ENCODE measurements around the gene TMEM269. TPM values are rescaled to one million over a fixed set of nuclear protein-coding genes. Genes with fewer than 3 reads are reported as not detected.

TMEM269 gene
- total and polyA plus RNA-seq, 10 of the 15 experiments (the other 5 are each of a cell fraction or from before 2014, with no cell fraction given) = 0.02 to 0.26 (median 0.06) TPM; not detected in 2

DNA sequence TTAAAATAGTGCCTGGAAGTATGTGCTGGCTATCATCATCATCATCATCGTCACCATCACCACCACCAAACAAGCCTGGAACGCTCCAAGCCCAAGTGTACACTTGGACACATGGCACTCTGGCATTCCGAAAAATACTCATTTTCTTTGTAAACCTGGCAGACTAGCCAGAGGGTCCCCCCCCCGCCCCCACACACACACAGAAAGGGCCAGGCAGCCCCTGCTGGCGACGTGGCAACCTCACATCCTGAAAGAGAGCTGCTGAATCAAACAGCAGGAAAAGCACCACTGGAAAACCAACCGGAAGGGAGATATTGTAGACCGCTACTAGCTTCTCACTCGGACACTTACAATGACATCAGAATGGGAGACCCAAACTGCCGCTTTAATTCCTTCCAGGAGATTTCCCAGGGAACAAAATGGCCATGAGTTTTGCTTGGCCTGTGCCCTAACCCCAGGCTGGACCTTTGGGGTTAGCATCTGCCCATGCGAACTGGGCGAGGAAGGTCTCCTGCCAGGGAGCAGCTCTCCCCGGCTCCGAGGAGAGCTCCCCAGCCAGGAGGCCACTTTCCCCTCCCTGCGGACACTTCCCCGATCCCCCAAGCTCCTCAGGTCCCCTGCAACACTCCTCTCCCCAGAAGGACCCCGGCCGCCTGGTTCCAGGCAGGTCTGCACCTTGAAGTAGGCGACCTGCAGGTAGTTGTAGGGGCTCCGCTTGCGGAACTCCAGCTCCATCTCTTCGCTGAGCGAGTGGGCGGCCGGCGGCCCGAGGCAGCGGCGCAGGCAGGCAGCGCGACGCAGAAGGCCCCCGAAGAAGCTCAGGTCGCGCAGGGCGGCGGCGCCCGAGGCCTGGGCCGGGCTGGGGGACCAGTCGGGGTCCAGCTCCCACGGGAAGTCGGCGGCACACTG lies 18.7 kb upstream of the TMEM269 start:
- in situ Hi-C loops (cut with MboI) = no loop called here
- CTCF ChIA-PET = interaction anchor here (0.7 to 3.5 kb wide), 17 partner anchors 8 to 432 kb away, joined by 3 to 21 read pairs (median 4); partner anchors contain the start of gene ZNF691
- BruUV-seq (replicated peaks) = no TSS peak
- TF ChIP-seq PAX5 (IDR thresholded peaks at IDR 0.05; ENCODE audit: borderline replicate concordance, low read depth, low read length) = 0 out of 2 replicates have a peak, but pooled peaks have one; percentile 12
- no peak for TF ChIP-seq SUPT20H (IDR thresholded peaks at IDR 0.05; ENCODE audit: borderline replicate concordance, control insufficient read depth, low read depth, low read length)
- TF ChIP-seq, protein P1, sequence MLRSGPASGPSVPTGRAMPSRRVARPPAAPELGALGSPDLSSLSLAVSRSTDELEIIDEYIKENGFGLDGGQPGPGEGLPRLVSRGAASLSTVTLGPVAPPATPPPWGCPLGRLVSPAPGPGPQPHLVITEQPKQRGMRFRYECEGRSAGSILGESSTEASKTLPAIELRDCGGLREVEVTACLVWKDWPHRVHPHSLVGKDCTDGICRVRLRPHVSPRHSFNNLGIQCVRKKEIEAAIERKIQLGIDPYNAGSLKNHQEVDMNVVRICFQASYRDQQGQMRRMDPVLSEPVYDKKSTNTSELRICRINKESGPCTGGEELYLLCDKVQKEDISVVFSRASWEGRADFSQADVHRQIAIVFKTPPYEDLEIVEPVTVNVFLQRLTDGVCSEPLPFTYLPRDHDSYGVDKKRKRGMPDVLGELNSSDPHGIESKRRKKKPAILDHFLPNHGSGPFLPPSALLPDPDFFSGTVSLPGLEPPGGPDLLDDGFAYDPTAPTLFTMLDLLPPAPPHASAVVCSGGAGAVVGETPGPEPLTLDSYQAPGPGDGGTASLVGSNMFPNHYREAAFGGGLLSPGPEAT (IDR thresholded peaks at IDR 0.05; ENCODE audit: low read depth) = 0 out of 2 replicates have a peak, but pooled peaks have one; percentile 27
- peak; percentile 48; the same call in 1 of the 2 replicates for TF ChIP-seq EED (IDR thresholded peaks at IDR 0.05; ENCODE audit: low read depth)
- TF ChIP-seq RBBP5 (conservative IDR thresholded peaks at IDR 0.05) = no peak
- TF ChIP-seq YY1 (IDR thresholded peaks at IDR 0.05; ENCODE audit: low read depth, low read length) = 0 out of 2 replicates have a peak, but pooled peaks have one; percentile 15
- no peak for TF ChIP-seq HDGF (IDR thresholded peaks at IDR 0.05)
- no peak for TF ChIP-seq MYB (IDR thresholded peaks at IDR 0.05; ENCODE audit: borderline replicate concordance, low read depth, low read length)
- TF ChIP-seq NR2C1 (IDR thresholded peaks at IDR 0.05) = no peak
- TF ChIP-seq RB1 (IDR thresholded peaks at IDR 0.05; ENCODE audit: borderline replicate concordance) = 0 out of 2 replicates have a peak, but pooled peaks have one; percentile 27
- TF ChIP-seq ZNF207 (IDR thresholded peaks at IDR 0.05; ENCODE audit: borderline replicate concordance) = no peak
- TF ChIP-seq BRCA1 (IDR thresholded peaks at IDR 0.05; ENCODE audit: low read depth, low read length) = no peak
- no peak for TF ChIP-seq BMI1 (IDR thresholded peaks at IDR 0.05; ENCODE audit: borderline replicate concordance)
- TF ChIP-seq CHD2 (IDR thresholded peaks at IDR 0.05; ENCODE audit: borderline replicate concordance, low read depth, low read length) = no peak
- TF ChIP-seq, protein P2, sequence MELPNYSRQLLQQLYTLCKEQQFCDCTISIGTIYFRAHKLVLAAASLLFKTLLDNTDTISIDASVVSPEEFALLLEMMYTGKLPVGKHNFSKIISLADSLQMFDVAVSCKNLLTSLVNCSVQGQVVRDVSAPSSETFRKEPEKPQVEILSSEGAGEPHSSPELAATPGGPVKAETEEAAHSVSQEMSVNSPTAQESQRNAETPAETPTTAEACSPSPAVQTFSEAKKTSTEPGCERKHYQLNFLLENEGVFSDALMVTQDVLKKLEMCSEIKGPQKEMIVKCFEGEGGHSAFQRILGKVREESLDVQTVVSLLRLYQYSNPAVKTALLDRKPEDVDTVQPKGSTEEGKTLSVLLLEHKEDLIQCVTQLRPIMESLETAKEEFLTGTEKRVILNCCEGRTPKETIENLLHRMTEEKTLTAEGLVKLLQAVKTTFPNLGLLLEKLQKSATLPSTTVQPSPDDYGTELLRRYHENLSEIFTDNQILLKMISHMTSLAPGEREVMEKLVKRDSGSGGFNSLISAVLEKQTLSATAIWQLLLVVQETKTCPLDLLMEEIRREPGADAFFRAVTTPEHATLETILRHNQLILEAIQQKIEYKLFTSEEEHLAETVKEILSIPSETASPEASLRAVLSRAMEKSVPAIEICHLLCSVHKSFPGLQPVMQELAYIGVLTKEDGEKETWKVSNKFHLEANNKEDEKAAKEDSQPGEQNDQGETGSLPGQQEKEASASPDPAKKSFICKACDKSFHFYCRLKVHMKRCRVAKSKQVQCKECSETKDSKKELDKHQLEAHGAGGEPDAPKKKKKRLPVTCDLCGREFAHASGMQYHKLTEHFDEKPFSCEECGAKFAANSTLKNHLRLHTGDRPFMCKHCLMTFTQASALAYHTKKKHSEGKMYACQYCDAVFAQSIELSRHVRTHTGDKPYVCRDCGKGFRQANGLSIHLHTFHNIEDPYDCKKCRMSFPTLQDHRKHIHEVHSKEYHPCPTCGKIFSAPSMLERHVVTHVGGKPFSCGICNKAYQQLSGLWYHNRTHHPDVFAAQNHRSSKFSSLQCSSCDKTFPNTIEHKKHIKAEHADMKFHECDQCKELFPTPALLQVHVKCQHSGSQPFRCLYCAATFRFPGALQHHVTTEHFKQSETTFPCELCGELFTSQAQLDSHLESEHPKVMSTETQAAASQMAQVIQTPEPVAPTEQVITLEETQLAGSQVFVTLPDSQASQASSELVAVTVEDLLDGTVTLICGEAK (IDR thresholded peaks at IDR 0.05; ENCODE audit: borderline replicate concordance) = no peak
- TF ChIP-seq LARP7 (IDR thresholded peaks at IDR 0.05) = no peak; the same call in 1 of the 2 replicates

More for the DNA sequence above, 18.7 kb upstream of the TMEM269 start:
- Histone ChIP-seq H3K9ac (ENCODE audit: control insufficient read depth, insufficient read depth, low read length) (peak overlapping the region; percentile 84), H3K4me3 (peak overlapping the region; percentile 95), H2AFZ (ENCODE audit: control insufficient read depth, low read depth, low read length) (peak overlapping the region; percentile 94), H3K79me2 (ENCODE audit: control insufficient read depth, insufficient read depth, low read length) (peaks cover 62% of the 10 kb centered on the region), H3K4me2 (ENCODE audit: control insufficient read depth, insufficient read depth) (peak overlapping the region; percentile 76), H4K20me1 (ENCODE audit: control insufficient read depth, insufficient read depth) (no peaks in the 10 kb centered on the region), H3K36me3 (ENCODE audit: control insufficient read depth in 2 of 2, insufficient read depth in 2 of 2, low read length in 1 of 2) (peaks cover 0 to 6% of the 10 kb centered on the region in 2 experiments; a peak in 1 of 4 replicates), H3K4me1 (ENCODE audit: control insufficient read depth, insufficient read depth, low read length) (peaks cover 4% of the 10 kb centered on the region; the same call in 1 of the 2 replicates), H3K27ac (ENCODE audit: control insufficient read depth, insufficient read depth) (peak overlapping the region; percentile 57), H3K27me3 (replicated peaks in 1 of 2; ENCODE audit: control insufficient read depth in 2 of 2, insufficient read depth in 2 of 2, low read length in 1 of 2) (no peaks in the 10 kb centered on the region), H3K9me3 (replicated peaks; ENCODE audit: control insufficient read depth, insufficient read depth, low read length) (no peaks in the 10 kb centered on the region)
- 1% methylated on average over 44 of the region's 44 CpGs for WGBS (ENCODE audit: insufficient coverage, insufficient replicate concordance, low lambda C conversion rate, missing lambda C conversion rate)
- ChIA-PET RAD21 (ENCODE audit: unreplicated experiment) (interaction anchor here (0.6 to 4.3 kb wide), 22 partner anchors 9 to 434 kb away, joined by 3 to 25 read pairs (median 5); partner anchors contain the start of genes CCDC30, ERMAP, PPIH and SVBP), POLR2A (interaction anchor here (0.5 to 3.8 kb wide), 38 partner anchors 9 to 1477 kb away, joined by 3 to 53 read pairs (median 4); partner anchors contain the start of genes CCDC30, CFAP57, EBNA1BP2 and ERMAP), SMC1A (ENCODE audit: uncharacterized antibody, unreplicated experiment) (interaction anchor here (0.6 to 4.0 kb wide), 18 partner anchors 10 to 308 kb away, joined by 3 to 21 read pairs (median 4); partner anchors contain the start of genes PPIH, YBX1 and ZNF691)
- no peak for DNase-seq (ENCODE audit: low read depth, low spot score)
- peak; percentile 45 for ATAC-seq
- no peak for FAIRE-seq
- intact Hi-C loops (cut with micrococcal nuclease; ENCODE audit: unreplicated experiment) = loop anchor here (2.0 to 5.0 kb wide), 3 partner anchors 51 to 84 kb away; partner anchors contain the start of genes ERMAP, SVBP, YBX1 and ZNF691

Measured in GM12878 (cell line).